ENCODE data around the gene TARM1.
"Not testable (repeated sequence)": the region's sequence is repeated elsewhere in the genome, so short reads cannot be mapped to it uniquely, and the experiment has no call there.

TARM1 gene

GRCh38 chr19:54099903-54100255 is 18.7 kb upstream of the TARM1 start:
- not testable (repeated sequence) for DNase-seq (ENCODE audit: low read depth in 3 of 3, low spot score in 1 of 3)

GRCh38 chr19:54099190-54099902 is 18.2 kb upstream of the TARM1 start:
- DNase-seq (ENCODE audit: low read depth in 3 of 3, low spot score in 1 of 3) = no peak

DNA sequence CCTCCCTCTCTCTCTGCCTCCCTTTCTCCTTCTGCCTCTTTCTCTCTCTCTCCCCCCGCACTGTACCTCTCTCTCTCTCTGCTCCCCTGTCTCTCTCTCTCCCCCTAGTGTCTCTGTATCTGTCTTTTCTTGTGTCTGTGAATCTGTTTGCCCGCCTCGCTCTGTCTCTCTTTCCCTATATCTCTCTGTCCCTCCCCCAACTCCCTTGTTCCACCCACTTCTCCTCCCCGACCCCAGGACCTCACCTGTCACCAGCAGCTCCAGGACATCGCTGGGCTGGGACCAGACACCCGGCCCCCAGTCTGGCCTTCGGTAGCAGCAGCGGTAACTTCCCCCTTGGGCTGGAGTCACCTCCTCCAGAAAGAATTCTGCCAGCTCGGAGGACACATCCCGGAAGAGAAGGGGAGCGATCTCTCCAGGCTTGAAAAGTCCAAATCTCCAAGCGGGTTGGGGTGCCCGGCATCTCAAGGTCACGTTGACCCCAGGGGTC is 15.5 kb upstream of the TARM1 start:
- no peak for DNase-seq (ENCODE audit: low read depth in 3 of 3, low spot score in 1 of 3)

DNA sequence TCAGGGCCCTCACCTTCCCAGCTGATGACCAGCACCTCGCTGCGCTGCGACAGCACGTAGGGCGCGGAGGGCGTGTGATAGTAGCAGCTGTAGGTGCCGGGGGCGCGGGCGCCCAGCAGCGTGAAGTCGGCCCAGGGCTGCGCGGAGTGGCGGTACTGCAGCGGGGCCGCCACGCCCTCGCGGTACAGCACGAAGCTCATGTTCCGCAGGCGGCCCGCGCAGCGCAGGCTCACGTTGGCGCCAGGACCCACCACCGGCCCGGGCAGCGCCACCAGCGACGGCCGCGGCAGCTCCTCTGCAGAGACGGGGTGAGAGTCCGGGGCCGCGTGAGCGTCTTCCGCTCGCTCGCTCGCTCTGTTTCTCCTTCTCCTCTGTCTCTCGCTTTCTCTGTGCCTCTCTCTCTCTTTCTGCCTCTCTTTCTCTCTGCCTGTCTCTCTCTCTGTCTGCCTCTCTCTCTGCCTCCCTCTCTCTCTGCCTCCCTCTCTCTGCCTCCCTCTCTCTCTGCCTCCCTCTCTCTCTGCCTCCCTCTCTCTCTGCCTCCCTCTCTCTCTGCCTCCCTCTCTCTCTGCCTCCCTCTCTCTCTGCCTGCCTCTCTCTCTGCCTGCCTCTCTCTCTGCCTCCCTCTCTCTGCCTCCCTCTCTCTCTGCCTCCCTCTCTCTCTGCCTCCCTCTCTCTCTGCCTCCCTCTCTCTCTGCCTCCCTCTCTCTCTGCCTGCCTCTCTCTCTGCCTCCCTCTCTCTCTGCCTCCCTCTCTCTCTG is 14.9 kb upstream of the TARM1 start:
- DNase-seq (ENCODE audit: low read depth in 3 of 3, low spot score in 1 of 3) = peak in 1 of 3 donors; percentile 29

- no peak for DNase-seq (ENCODE audit: low read depth in 3 of 3, low spot score in 1 of 3)
Observed at GRCh38 chr19:54095136-54095858, 14.1 kb upstream of the TARM1 start.

DNA sequence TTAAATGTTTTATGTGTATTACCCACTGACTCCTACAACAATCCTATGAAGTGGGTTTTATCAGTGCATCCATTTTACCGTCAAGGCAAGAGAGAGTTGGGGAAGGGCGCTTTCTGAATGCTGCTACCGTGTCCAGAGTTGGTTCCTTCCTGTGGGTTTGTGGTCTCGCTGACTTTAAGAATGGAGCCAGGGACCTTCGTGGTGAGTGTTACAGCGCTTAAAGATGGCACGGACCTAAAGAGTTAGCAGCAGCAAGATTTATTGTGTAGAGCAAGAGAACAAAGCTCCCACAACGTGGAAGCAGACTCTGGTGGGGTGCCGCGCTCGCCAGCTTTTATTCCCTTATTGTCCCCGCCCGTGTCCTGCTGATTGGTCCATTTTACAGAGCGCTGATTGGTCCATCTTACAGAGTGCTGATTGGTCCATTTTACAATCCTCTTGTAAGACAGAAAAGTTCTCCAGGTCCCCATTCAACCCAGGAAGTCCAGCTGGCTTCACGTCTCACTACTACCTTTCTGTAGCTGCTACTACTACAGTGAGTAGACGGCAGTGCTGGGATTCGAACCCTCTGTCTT is 13.3 kb upstream of the TARM1 start:
- no peak for DNase-seq (ENCODE audit: low read depth in 3 of 3, low spot score in 1 of 3)

DNA sequence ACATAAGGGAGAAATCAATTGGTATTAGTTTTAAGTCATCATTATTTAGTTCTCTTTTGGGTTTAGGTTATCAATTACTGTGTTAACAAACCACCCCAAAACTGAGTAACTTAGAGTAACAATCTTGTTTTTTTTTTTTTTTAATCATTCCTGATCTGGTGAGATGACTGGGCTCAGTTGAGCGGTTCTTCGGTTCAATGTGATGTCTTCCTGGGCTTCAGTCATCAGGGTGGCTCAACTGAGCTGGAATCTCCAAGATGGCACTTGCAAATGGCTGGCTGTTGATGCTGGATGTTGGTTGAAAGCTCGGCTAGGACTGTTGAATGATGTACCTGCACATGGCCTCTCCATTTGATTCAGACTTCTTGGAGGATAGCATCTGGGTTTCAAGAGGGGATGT is 3.2 kb upstream of the TARM1 start:
- DNase-seq (ENCODE audit: low read depth in 3 of 3, low spot score in 1 of 3) = no peak

- DNase-seq (ENCODE audit: low read depth in 3 of 3, low spot score in 1 of 3) = no peak
Observed at GRCh38 chr19:54077334-54077733, 3.8 kb downstream of the TARM1 start.

GRCh38 chr19:54074851-54075250 is 6.3 kb downstream of the TARM1 start:
- DNase-seq (ENCODE audit: low read depth in 3 of 3, low spot score in 1 of 3) = no peak

- DNase-seq (ENCODE audit: low read depth in 3 of 3, low spot score in 1 of 3) = no peak
Observed at GRCh38 chr19:54073829-54074228, 7.3 kb downstream of the TARM1 start.

DNA sequence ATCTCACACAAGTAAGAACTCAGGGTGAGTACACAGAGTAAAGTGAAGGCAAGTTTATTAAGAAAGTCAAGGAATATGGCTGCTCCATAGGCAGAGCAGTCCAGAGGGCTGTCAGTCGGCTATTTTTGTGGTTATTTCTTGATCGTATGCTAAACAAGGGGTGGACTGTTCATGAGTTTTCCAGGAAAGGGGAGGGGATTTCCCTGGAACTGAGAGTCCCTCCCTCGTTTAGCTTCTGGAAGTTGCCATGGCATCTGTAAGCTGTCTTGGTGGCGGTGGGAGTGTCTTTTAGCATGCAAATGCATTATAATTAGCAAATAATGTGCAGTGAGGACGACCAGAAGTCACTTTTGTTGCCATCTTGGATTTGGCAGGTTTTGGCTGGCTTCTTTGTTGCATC is 11.7 kb downstream of the TARM1 start:
- no peak for DNase-seq (ENCODE audit: low read depth in 3 of 3, low spot score in 1 of 3)

DNA sequence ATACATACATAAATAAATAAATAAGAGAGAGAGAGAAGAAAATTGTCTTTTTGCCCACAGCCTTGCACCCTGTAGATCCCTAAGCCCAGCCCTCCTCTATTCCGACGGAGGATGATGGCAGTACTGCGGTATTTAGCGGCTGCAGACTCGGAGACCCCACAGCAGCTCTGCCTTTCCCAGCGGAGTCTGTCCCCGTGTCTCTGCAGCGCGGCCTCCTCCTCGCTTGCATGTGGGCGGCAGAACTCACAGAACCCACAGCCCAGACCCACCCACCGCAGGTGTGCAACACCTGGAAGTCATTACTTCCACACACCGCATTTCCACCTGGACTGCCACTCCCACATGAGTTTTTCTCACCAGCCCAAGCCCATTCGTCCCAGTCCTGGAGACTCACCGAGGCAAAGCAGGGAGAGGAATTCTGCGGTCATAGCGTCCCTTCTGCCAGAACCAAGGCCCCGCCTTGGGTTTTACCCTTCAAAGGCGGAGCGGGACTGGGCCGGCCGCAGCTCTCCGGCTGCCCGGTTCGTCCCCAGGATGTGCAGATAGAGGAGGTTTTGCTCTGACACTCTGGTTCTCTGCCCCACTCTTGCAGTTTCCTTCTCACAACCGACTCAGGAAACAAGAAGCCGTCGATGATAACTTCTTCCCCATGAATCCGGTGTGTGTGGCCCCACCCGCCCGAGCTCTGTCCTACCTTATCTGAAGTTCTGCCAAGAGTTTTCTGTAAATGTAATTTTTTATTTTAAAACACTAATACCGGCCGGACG is 17.6 kb downstream of the TARM1 start, which contains the start of gene VSTM1:
TSS of gene VSTM1 (minus strand) at position 548 of the 767 bp plus-strand sequence. CDS start at position 428, 120 bp downstream.
- DNase-seq (ENCODE audit: low read depth in 3 of 3, low spot score in 1 of 3) = no peak

- DNase-seq (ENCODE audit: low read depth in 3 of 3, low spot score in 1 of 3) = no peak
Observed at GRCh38 chr19:54062643-54063042, 18.5 kb downstream of the TARM1 start.

- no peak for DNase-seq (ENCODE audit: low read depth in 3 of 3, low spot score in 1 of 3)
Observed at GRCh38 chr19:54047616-54048015, 33.5 kb downstream of the TARM1 start.

DNA sequence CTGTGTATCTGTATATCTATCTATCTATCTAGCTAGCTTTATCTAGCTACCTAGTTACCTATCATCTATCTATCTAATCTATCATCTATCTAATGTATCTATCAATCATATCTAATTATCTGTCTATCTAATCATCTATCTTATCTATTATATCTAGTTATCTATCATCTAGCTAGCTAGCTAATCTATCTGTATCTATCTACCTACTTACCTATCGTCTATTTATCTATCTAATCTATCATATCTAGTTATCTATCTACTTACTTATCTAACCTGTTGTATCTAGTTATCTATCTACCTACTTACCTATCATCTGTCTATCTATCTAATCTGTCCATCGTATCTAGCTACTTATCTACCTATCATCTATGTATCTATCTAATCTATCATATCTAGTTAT is 35.4 kb downstream of the TARM1 start:
- no peak for DNase-seq (ENCODE audit: low read depth in 3 of 3, low spot score in 1 of 3)

- no peak for DNase-seq (ENCODE audit: low read depth in 3 of 3, low spot score in 1 of 3)
Observed at GRCh38 chr19:54042989-54043388, 38.2 kb downstream of the TARM1 start.

GRCh38 chr19:54041969-54042606 is 39.1 kb downstream of the TARM1 start:
- no peak for DNase-seq (ENCODE audit: low read depth in 3 of 3, low spot score in 1 of 3)

DNA sequence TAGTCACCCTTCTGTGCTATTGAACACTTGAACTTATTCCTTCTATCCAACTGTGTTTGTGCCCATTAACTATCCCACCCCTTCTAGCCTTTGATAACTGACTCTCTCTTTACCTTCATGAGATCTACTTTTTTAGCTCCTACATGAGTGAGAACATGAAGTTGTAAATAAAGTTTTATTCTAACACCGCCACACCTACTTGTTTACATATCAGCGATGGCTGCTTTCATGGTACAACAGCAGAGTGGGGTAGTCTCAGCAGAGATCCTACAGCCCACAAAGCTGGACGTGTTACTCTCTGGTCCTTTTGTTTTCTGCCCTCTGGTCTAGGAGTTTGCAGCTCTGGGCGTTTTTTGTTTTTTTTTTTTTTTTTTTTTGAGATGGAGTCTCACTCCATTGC is 41.2 kb downstream of the TARM1 start:
- no peak for DNase-seq (ENCODE audit: low read depth in 3 of 3, low spot score in 1 of 3)

DNA sequence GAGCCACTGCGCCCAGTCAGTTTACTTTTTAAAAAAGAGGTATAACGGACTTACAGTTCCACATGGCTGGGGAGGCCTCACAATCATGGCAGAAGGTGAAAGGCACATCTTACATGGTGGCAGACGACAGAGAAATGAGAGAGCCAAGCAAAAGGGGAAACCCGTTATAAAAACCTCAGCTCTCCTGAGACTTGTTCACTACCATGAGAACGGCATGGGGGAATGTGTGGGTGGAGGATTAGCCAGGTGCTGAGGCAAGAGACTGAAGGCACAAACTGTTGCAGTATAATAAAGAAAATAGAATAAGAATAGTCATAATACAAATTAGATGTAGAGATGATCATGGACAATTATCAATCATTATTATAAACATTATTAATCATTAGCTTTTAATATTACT is 44.6 kb downstream of the TARM1 start:
- not testable (repeated sequence) for DNase-seq (ENCODE audit: low read depth in 3 of 3, low spot score in 1 of 3)

Data from stimulated activated CD4-positive, alpha-beta T cell treated with anti-CD3 and anti-CD28 coated beads, TNF-alpha, amount 100 ng/mL, for 1 hour (primary cell).